OCI-LY3 (cell line): ENCODE results near the gene GPR31.
"Not testable (repeated sequence)": the region's sequence is repeated elsewhere in the genome, so short reads cannot be mapped to it uniquely, and the experiment has no call there.

Experiments
- H2AFZ ChIP-seq: fragments of 200-600, 300-600 bp; shearing (Covaris generic); 2 replicates; pipeline ENCODE4 v1.6.0; 2014; ENCODE audit warnings: antibody characterized with exemption, low read depth, low read length
- H3K27ac ChIP-seq: fragments of 200-600, 300-600 bp; sonication (generic); 2 replicates; pipeline ENCODE4 v1.5.1; 2014; ENCODE audit warnings: mild to moderate bottlenecking, low read length, moderate library complexity, mixed read lengths
- H3K27me3 ChIP-seq: fragments of 200-600, 300-600 bp; sonication (generic); 2 replicates; pipeline ENCODE4 v1.6.1; 2014; ENCODE audit warnings: low read depth, low read length, mixed read lengths
- H3K36me3 ChIP-seq: fragments of 200-600, 300-600 bp; sonication (generic); replicated peaks from 2 replicates; pipeline ENCODE3; 2014; ENCODE audit warnings: low read depth, low read length, mixed read lengths
- H3K4me1 ChIP-seq: fragments of 300-600, 200-600 bp; sonication (generic); 2 replicates; pipeline ENCODE4 v1.6.1; 2014; ENCODE audit warnings: low read length, mixed read lengths
- H3K4me2 ChIP-seq: fragments of 200-600, 300-600 bp; sonication (generic); 2 replicates; pipeline ENCODE4 v1.6.1; 2014; ENCODE audit warnings: low read length, mixed read lengths
- H3K4me3 ChIP-seq: fragments of 300-600, 200-600 bp; sonication (generic); 2 replicates; pipeline ENCODE4 v1.5.1; 2014; ENCODE audit warnings: antibody characterized with exemption, mild to moderate bottlenecking, low read length, moderate library complexity
- H3K79me2 ChIP-seq: fragments of 300-600, 200-600 bp; shearing (Covaris generic); 2 replicates; pipeline ENCODE4 v1.6.1; 2014; ENCODE audit warnings: mild to moderate bottlenecking, low read length, mixed read lengths
- H3K9ac ChIP-seq: fragments of 300-600, 200-600 bp; shearing (Covaris generic); 2 replicates; pipeline ENCODE4 v1.6.0; 2014; ENCODE audit warnings: mild to moderate bottlenecking, low read length, moderate library complexity
- H3K9me3 ChIP-seq: fragments of 200-600, 300-600 bp; shearing (Covaris generic); 2 replicates; pipeline ENCODE4 v1.6.1; 2014; ENCODE audit warnings: low read length, mixed read lengths; ENCODE audit not compliant: insufficient read depth
- H4K20me1 ChIP-seq: fragments of 200-600, 300-600 bp; sonication (generic); 2 replicates; pipeline ENCODE4 v1.6.1; 2016; ENCODE audit warnings: low read length, mixed read lengths; ENCODE audit not compliant: insufficient read depth
- EZH2phosphoT487 ChIP-seq: fragments of 200-600 bp; shearing (Covaris generic); IDR thresholded peaks from 2 replicates; pipeline ENCODE4 v1.6.1; 2018; ENCODE audit warnings: antibody characterized with exemption, mixed run types, low read depth
- TF ChIP-seq, protein P1 (sequence below): fragments of 200-600, 300-600 bp; sonication (generic); IDR thresholded peaks from 2 replicates; pipeline ENCODE4 v1.5.1; 2014; ENCODE audit warnings: antibody characterized with exemption, low read length, low read depth

Gene GPR31

DNA sequence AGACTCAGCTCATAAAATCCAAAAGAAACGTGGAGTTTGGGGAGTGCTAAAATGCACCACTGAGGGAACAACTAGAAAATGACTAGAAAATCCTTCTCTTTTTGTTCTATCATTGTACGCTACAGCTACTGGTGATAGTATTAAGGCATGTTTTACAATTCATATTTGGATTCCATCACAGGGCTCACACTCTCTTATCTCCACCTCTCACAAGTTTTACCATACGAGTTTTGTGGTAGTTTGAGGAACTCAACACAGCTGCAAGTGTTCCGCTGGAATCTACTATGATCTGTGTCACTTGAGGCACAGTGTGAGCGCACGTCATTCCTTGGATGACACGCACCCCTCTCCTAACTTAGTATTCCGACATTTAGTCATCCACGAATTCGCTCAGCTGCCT lies 9.9 kb upstream of the GPR31 start:
- H3K4me3 ChIP-seq, H3K9ac ChIP-seq, H3K27ac ChIP-seq, H3K79me2 ChIP-seq, H4K20me1 ChIP-seq, H3K9me3 ChIP-seq, H3K4me2 ChIP-seq, H3K27me3 ChIP-seq, H2AFZ ChIP-seq, H3K4me1 ChIP-seq, H3K36me3 ChIP-seq: not testable (repeated sequence)

DNA sequence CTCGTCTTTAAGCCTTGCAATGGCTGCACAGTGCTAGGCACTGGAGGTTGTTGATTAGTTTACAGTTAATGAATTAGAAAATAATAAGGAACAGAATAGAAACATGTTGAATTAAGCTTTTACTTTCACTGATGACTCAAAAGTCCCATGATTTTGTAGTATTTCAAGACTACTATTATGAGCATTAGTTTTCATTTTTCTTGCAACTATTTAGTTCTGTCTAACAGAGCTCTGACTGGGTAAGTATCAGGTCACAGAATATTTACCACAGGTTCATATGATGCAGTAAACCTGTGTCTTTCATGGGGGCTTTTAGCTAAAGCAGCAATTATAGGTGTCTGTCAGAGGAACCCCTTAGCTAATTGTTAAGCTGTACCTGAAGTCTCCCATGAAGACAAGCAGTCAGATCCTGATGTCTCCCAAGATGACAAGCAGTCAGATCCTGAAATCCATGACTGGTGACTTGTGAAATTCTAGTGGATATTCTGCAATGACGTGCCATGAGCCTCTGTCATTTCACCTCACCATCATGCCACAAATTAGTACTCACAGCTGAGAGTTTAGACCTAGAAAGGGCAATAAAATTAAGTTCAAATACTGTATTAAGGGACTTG lies 8.2 kb upstream of the GPR31 start:
- no peak overlapping the region for H2AFZ ChIP-seq
- no peaks in the 10 kb centered on the region for H3K27me3 ChIP-seq
- no peak overlapping the region for H3K9ac ChIP-seq
- no peaks in the 10 kb centered on the region for H3K36me3 ChIP-seq
- no peak for TF ChIP-seq EZH2phosphoT487
- TF ChIP-seq, protein P1, sequence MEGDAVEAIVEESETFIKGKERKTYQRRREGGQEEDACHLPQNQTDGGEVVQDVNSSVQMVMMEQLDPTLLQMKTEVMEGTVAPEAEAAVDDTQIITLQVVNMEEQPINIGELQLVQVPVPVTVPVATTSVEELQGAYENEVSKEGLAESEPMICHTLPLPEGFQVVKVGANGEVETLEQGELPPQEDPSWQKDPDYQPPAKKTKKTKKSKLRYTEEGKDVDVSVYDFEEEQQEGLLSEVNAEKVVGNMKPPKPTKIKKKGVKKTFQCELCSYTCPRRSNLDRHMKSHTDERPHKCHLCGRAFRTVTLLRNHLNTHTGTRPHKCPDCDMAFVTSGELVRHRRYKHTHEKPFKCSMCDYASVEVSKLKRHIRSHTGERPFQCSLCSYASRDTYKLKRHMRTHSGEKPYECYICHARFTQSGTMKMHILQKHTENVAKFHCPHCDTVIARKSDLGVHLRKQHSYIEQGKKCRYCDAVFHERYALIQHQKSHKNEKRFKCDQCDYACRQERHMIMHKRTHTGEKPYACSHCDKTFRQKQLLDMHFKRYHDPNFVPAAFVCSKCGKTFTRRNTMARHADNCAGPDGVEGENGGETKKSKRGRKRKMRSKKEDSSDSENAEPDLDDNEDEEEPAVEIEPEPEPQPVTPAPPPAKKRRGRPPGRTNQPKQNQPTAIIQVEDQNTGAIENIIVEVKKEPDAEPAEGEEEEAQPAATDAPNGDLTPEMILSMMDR = no peak
- H3K4me1 ChIP-seq = peaks cover 4% of the 10 kb centered on the region; the same call in 1 of the 2 replicates
- no peaks in the 10 kb centered on the region for H3K9me3 ChIP-seq
- no peaks in the 10 kb centered on the region for H3K79me2 ChIP-seq
- H4K20me1 ChIP-seq = no peaks in the 10 kb centered on the region
- no peak overlapping the region for H3K4me3 ChIP-seq
- H3K4me2 ChIP-seq = no peak overlapping the region
- H3K27ac ChIP-seq = no peak overlapping the region

DNA sequence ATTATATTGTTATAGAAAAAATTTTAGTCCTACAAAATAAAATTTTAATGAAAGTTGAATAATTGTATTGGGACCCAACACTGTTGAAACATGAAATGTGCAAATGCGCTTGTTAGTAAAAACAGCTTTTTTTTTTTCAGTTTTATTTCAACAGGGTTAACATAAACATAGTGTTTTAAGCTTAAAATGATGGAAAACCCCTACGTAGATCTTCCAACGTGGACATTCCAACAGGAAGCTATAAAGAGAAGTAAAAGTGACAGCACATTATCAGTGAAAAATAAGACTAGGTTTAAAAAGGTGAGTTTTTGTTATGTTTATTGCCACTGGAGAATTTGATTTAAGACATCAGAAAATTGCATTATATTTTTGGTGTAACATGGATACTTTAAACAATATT lies 6.5 kb upstream of the GPR31 start:
- H4K20me1 ChIP-seq = no peaks in the 10 kb centered on the region
- H3K36me3 ChIP-seq = no peaks in the 10 kb centered on the region
- H3K4me2 ChIP-seq = no peak overlapping the region
- H3K27me3 ChIP-seq = peaks cover 8% of the 10 kb centered on the region; the same call in 1 of the 2 replicates
- no peak for TF ChIP-seq EZH2phosphoT487
- TF ChIP-seq, protein P1 = no peak
- H3K9ac ChIP-seq = no peak overlapping the region
- no peak overlapping the region for H3K4me3 ChIP-seq
- no peaks in the 10 kb centered on the region for H3K79me2 ChIP-seq
- H3K9me3 ChIP-seq = no peaks in the 10 kb centered on the region
- H2AFZ ChIP-seq = no peak overlapping the region
- H3K27ac ChIP-seq = no peak overlapping the region
- peaks cover 4% of the 10 kb centered on the region; the same call in 1 of the 2 replicates for H3K4me1 ChIP-seq

DNA sequence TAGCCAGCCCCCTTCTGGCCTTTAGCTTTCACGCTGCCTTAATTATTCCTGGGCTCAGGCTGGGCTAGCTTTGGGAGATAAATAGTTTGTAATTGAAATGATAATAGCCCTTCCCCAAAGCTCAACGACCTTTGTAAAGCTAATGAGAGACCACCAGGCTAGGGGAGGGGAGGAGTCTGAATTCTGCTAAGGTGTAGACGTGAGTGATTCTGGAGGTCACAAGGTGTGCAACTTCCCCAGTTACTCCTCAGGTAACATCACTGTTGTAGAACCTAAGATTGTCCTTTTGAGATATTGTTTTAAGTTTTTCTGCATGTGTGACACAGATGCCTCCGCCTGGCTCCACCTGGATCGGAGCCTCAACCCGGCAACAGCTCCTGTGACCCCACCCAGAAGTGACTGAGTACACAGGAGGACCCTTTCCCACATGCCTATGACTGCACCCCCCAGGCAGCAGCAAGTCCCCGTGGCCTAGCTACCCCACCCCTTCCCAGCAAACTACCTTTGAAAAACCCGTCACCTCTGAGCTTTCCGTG lies 5.8 kb upstream of the GPR31 start:
- H3K4me2 ChIP-seq = no peak overlapping the region
- H3K4me3 ChIP-seq = no peak overlapping the region
- TF ChIP-seq, protein P1 = no peak
- TF ChIP-seq EZH2phosphoT487 = no peak
- H3K4me1 ChIP-seq = peaks cover 4% of the 10 kb centered on the region; the same call in 1 of the 2 replicates
- no peaks in the 10 kb centered on the region for H3K9me3 ChIP-seq
- H3K36me3 ChIP-seq = no peaks in the 10 kb centered on the region
- no peaks in the 10 kb centered on the region for H4K20me1 ChIP-seq
- no peak overlapping the region for H3K27ac ChIP-seq
- no peaks in the 10 kb centered on the region for H3K79me2 ChIP-seq
- H3K27me3 ChIP-seq = peaks cover 15% of the 10 kb centered on the region
- H3K9ac ChIP-seq = no peak overlapping the region
- no peak overlapping the region for H2AFZ ChIP-seq
